NCI-H1417 (cell line): Measurements from ENCODE around the gene NDUFS6.
"Not testable (repeated sequence)": the region's sequence is repeated elsewhere in the genome, so short reads cannot be mapped to it uniquely, and the experiment has no call there.

Experiments used
- DNase-seq, 3 experiments: peaks; one replicate each; lab custom pipeline; 2025; lab: John Stamatoyannopoulos, UW

NDUFS6 gene

GRCh38 chr5:1782385-1783215, 18.6 kb upstream of the NDUFS6 start:
- peak in 1 of 3 experiments; percentile 52 for DNase-seq

DNA sequence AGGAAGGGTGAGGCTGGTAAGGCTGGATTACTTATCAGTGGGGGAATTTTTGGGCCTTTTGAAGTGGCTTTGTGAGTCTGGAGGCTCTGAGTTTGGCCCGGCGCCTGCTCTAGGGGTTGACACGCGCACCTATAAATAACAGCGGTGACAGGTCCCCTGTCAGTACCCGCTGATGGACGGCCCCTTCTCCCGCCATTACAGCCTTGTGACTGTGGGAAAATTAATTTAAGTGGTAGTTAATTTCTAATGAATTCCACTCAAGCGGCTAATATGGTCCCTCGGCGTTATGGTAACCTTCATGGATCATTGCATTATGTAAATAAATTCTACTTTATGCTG, 18.0 kb upstream of the NDUFS6 start:
- peak in 2 of 3 experiments; percentile 86 to 96 for DNase-seq

- DNase-seq: no peak
Measured at GRCh38 chr5:1784197-1785050, 16.8 kb upstream of the NDUFS6 start.

DNA sequence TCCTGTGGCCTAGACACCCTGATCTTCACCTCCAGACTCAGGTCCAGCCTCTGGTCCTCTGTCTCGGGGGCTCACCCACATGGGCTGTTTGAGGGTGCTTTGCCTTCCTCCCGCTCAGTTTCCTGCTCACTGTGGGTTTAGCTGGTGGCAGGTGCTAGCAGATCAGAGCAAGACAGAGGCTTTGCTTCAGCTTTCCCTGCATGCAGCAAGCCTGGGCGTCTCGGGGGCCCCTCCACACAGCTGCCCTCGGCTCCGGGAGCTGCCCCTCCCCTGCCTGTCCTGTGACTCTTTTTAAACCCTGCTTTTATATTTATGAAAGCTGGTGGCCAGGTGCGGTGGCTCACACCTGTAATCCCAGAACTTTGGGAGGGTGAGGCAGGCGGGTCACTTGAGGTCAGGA, 16.1 kb upstream of the NDUFS6 start:
- no peak for DNase-seq

- no peak for DNase-seq
Measured at GRCh38 chr5:1785984-1786383, 15.2 kb upstream of the NDUFS6 start.

- no peak for DNase-seq
Measured at GRCh38 chr5:1786621-1787471, 14.4 kb upstream of the NDUFS6 start.

GRCh38 chr5:1787472-1788047, 13.6 kb upstream of the NDUFS6 start:
- DNase-seq: no peak

DNA sequence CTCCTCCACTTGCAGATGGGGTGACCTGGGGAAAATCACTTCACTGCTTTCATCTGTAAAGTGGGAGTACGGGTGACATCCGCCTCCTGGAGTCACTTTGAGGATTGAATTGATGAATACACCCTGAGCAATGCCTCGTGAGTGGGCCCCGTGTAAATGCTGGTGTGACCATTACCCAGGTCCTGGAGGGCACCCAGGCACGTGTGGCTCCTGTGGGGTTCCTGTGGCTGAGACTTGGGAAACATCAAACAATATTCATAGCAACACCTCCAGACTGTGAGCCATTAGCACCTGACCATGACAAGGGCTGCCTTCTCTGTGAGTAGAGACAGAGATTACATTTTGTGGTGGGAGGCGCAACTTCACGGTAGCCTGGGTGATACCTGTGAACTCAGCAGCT, 13.0 kb upstream of the NDUFS6 start:
- DNase-seq: no peak

- peak in 1 of 3 experiments; percentile 28 for DNase-seq
Measured at GRCh38 chr5:1788828-1789227, 12.4 kb upstream of the NDUFS6 start.

- DNase-seq: not testable (repeated sequence)
Measured at GRCh38 chr5:1789438-1789833, 11.8 kb upstream of the NDUFS6 start.

- no peak for DNase-seq
Measured at GRCh38 chr5:1789834-1790471, 11.3 kb upstream of the NDUFS6 start.

DNA sequence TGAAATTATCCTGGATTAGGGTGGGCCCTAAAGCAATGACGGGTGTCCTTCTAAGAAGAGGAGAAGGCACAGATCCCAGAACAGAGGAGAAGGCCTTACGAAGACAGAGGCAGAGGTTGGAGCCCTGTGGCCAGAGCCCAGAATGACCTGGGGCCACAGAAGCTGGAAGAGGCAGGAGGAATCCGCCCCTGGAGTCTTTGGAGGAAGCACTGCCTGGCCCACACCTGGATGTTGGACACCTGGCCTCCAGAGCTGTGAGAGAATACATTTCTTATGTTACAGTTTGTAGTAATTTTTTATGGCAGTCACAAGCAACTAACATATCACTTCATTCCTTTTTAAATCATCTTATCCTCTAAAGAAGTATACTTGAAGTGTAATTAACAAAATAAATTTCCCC, 10.0 kb upstream of the NDUFS6 start:
- DNase-seq: no peak

GRCh38 chr5:1792842-1793266, 8.4 kb upstream of the NDUFS6 start:
- DNase-seq: peak in 1 of 3 experiments; percentile 67

DNA sequence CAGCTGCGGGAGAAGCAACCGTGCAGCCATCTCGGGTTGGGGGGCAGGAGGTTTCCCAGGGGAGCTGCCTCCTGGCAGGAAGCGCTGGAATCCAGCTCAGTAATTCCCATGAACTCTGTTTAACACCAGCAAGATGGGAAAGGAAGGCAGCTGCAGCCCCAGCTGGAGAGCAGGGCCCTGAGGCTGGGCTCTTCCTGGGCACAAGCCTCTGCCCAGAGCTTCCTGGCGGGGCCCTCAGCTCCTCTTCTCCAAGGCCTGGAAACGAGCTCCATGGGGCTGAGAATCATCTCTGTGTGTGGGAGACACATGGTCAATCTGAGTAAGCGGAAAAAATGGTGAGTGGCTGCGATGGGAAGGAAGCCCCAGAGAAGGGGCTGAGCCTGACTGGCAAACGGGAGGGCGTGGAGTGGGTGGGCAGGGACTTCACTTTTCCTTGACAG, 7.9 kb upstream of the NDUFS6 start:
- peak in 1 of 3 experiments; percentile 32 for DNase-seq

DNA sequence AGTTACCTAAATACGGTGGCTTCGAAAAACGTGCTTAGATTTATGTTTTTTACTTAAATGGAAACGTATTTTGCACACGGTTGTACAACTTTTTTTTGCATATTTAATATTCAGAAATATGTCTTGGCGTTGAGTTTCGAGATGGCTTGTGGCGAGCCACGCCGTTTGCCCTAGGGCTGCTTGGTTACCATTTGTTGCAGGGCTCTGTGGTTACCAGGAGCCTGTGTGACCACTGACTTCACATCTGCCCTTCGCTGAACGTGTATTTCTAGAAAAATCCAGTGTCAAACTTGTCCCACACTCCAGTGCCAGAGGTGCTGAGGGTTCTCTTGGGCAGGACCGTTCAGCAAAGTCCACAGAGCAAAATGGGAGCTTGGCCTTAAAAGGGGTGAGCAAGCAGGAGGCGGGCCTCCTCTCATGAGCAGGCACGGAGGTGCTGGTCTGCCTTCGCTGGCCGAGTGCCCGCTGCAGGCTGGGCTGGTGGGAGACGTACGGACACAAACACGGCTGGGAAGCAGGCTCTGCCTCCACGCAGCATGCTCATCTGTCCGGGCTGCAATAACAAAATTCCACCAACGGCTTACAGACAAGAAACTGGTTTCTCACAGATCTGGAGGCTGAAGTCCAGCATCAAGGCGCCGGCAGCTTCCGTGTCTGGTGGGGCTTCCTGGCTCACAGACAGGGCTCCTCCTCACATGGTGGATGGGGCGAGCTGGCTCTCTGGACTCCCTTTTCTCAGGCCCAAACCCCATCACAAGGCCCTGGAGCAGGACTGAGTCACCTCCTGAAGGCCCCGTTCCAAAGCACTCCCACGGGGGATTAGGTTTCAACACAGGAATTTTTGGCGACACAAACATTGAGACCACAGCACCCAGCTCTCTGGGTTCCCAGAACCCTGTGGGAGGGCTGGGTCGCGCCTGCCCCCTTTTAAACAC, 7.0 kb upstream of the NDUFS6 start:
- no peak for DNase-seq

DNA sequence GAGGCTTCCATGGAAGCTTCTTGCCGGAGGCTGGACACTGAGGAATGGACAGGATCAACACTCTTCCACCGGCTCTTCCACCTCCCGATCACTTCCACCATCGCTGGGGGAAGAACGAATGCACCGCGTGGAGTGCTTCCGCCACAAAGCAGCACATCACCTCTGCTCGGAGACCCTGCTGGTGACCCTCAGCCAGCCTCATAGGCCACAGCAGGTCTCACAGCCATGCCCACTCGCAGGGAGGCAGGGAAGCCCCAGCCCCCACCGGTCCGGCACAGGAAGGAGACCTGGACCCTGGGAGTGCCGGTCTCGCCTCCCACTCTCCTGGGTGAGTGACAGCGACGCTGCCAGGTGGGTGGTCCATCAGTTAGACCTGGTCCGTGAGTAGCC, 6.3 kb upstream of the NDUFS6 start:
- DNase-seq: no peak

DNA sequence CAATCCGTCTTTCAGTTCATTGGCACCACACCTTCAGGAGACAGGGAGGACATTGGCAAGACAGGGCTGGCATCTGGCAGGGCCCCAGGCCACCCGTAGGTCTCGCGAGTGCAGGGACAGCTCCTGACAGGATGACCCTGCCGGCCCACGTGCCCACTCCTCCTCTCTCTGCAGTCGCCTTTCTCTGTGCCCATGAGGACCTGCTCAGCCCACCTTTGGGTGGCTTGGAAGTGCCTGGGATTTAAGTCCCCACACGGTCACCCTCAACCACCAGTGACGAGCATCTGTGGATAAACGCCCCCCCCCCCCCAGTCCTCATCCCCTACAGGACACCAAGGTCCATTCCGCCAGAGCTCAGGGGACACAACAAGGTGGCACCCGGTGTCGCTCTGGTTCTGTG, 5.7 kb upstream of the NDUFS6 start:
- DNase-seq: no peak

- DNase-seq: no peak
Measured at GRCh38 chr5:1795931-1796330, 5.3 kb upstream of the NDUFS6 start.

DNA sequence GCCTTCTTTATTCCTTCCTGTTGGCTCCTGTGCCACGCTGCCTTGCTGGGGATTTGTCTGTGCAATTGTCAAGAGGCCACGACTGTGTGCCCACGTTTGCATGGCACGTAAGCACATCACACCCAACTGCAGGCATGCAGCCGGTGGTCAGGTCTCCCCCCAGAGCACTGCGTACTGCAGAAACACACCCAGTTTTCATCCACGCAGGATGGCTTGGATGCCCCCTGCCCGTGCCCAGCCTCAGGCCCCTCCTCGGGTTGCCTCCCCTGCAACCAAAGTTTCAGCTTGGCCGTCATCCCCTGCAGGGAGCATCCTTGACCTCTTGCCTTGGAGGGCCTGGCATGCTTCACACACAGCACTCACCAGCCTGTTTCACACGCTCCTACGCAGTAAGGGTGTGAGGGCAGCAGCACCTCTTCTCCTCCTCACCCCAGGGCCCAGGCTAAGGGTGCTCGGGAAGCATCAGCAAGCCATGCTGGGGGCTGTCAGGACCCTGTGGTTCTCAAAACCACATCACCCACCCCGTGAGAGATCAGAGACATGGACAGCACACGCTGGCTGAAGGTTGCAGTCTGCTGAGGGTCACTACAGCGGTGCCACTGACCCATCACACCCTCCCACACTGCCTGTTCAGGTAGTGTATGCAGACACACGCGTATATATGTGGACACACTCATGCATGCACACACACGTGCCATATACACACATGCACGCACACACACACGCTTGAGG, 4.7 kb upstream of the NDUFS6 start:
- DNase-seq: no peak
